HG03280 (cell line): ENCODE data around the gene ANKRD34C.
A peak's percentile ranks its signal among the peaks of the same experiment; 100 is the strongest.

Experiments
- ATAC-seq: cut with Tn5 transposase; IDR thresholded peaks from one replicate; pipeline ENCODE4 v1.9.1; 2021; ENCODE audit warnings: mild to moderate bottlenecking, moderate library complexity; ENCODE audit not compliant: unreplicated experiment

ANKRD34C gene

GRCh38 chr15:79282371-79283251, at the start of gene ANKRD34C:
Gene ANKRD34C (plus strand): TSS chr15:79282722. CDS start chr15:79293285, 10,563 bp downstream.
- ATAC-seq: no peak

GRCh38 chr15:79233236-79233635, 49.3 kb upstream of the ANKRD34C start:
- no peak for ATAC-seq

- no peak for ATAC-seq
Observed at GRCh38 chr15:79240036-79240435, 42.5 kb upstream of the ANKRD34C start.

GRCh38 chr15:79243723-79244122, 38.8 kb upstream of the ANKRD34C start:
- ATAC-seq: no peak

- ATAC-seq: no peak
Observed at GRCh38 chr15:79244876-79245275, 37.6 kb upstream of the ANKRD34C start.

GRCh38 chr15:79248183-79248582, 34.3 kb upstream of the ANKRD34C start:
- no peak for ATAC-seq

- no peak for ATAC-seq
Observed at GRCh38 chr15:79257454-79257853, 25.1 kb upstream of the ANKRD34C start.

GRCh38 chr15:79261836-79262235, 20.7 kb upstream of the ANKRD34C start:
- ATAC-seq: no peak

GRCh38 chr15:79265167-79265566, 17.4 kb upstream of the ANKRD34C start:
- ATAC-seq: no peak

GRCh38 chr15:79265987-79266579, 16.4 kb upstream of the ANKRD34C start:
- no peak for ATAC-seq

- ATAC-seq: no peak
Observed at GRCh38 chr15:79283252-79284048, 928 bp downstream of the ANKRD34C start.

GRCh38 chr15:79290642-79291275, 8.2 kb downstream of the ANKRD34C start:
- no peak for ATAC-seq

- no peak for ATAC-seq
Observed at GRCh38 chr15:79292011-79292410, 9.5 kb downstream of the ANKRD34C start.

- no peak for ATAC-seq
Observed at GRCh38 chr15:79294075-79294474, 11.6 kb downstream of the ANKRD34C start.

- ATAC-seq: no peak
Observed at GRCh38 chr15:79296583-79296982, 14.1 kb downstream of the ANKRD34C start.

GRCh38 chr15:79299126-79299840, 16.8 kb downstream of the ANKRD34C start:
- no peak for ATAC-seq

GRCh38 chr15:79299841-79300235, 17.3 kb downstream of the ANKRD34C start:
- ATAC-seq: no peak

GRCh38 chr15:79307251-79307650, 24.7 kb downstream of the ANKRD34C start:
- ATAC-seq: no peak

GRCh38 chr15:79308874-79309273, 26.4 kb downstream of the ANKRD34C start:
- ATAC-seq: no peak

GRCh38 chr15:79310612-79310984, 28.1 kb downstream of the ANKRD34C start:
- peak; percentile 31 for ATAC-seq
